Hepatocyte (in vitro differentiated cells): ENCODE data around the gene COA1. TPM values are rescaled to one million over a fixed set of nuclear protein-coding genes. Genes with fewer than 3 reads are reported as not detected.

Experiments
- DNase-seq: peaks from one replicate; pipeline ENCODE4 v3.0.0-alpha.2; 2016; ENCODE audit warnings: low spot score
- H2AFZ ChIP-seq: fragments of 200-600 bp; sonication (generic); 2 replicates; pipeline ENCODE4 v1.6.0; 2016; ENCODE audit warnings: antibody characterized with exemption, mild to moderate bottlenecking
- H3K27ac ChIP-seq: fragments of 200-600 bp; sonication (generic); 2 replicates; pipeline ENCODE4 v1.5.1; 2016; ENCODE audit warnings: mild to moderate bottlenecking
- H3K27me3 ChIP-seq: fragments of 200-600 bp; sonication (generic); 2 replicates; pipeline ENCODE4 v1.6.1; 2016
- H3K36me3 ChIP-seq: fragments of 200-600 bp; sonication (generic); replicated peaks from 2 replicates; pipeline ENCODE4 v1.5.1; 2016; ENCODE audit warnings: low read depth; ENCODE audit not compliant: insufficient read depth
- H3K4me1 ChIP-seq: fragments of 200-600 bp; sonication (generic); 2 replicates; pipeline ENCODE4 v1.5.1; 2016; ENCODE audit warnings: mild to moderate bottlenecking, moderate library complexity; ENCODE audit not compliant: insufficient read depth
- H3K4me2 ChIP-seq: fragments of 200-600 bp; sonication (generic); 2 replicates; pipeline ENCODE4 v1.6.0; 2016
- H3K4me3 ChIP-seq: fragments of 200-600 bp; sonication (generic); 2 replicates; pipeline ENCODE4 v1.5.1; 2016; ENCODE audit warnings: mild to moderate bottlenecking
- H3K79me2 ChIP-seq: fragments of 200-600 bp; sonication (generic); 2 replicates; pipeline ENCODE4 v1.6.0; 2017; ENCODE audit warnings: mild to moderate bottlenecking
- H3K9me2 ChIP-seq: fragments of 200-600 bp; sonication (generic); replicated peaks from 2 replicates; pipeline ENCODE4 v1.6.0; 2017; ENCODE audit warnings: mild to moderate bottlenecking; ENCODE audit not compliant: insufficient read depth
- H3K9me3 ChIP-seq: fragments of 200-600 bp; sonication (generic); 2 replicates; pipeline ENCODE4 v1.5.1; 2016; ENCODE audit warnings: low read depth, mild to moderate bottlenecking
- H4K20me1 ChIP-seq: fragments of 200-600 bp; sonication (generic); 2 replicates; pipeline ENCODE4 v1.6.0; 2016; ENCODE audit warnings: mild to moderate bottlenecking; ENCODE audit not compliant: insufficient read depth, poor library complexity, severe bottlenecking
- EZH2 ChIP-seq: fragments of 200-600 bp; sonication (generic); IDR thresholded peaks from 2 replicates; pipeline ENCODE4 v1.6.1; 2016; ENCODE audit warnings: antibody characterized with exemption, mild to moderate bottlenecking, borderline replicate concordance
- EZH2phosphoT487 ChIP-seq: fragments of 200-600 bp; sonication (generic); IDR thresholded peaks from one replicate; pipeline ENCODE4 v1.6.1; 2018; ENCODE audit warnings: antibody characterized with exemption, mild to moderate bottlenecking, low read depth, moderate library complexity; ENCODE audit not compliant: unreplicated experiment, severe bottlenecking
- WGBS: methylation state at CpG from one replicate; pipeline ENCODE4 v1.1.6; 2016; ENCODE audit warnings: low lambda C conversion rate; ENCODE audit errors: missing lambda C conversion rate; 5-methylcytosine and 5-hydroxymethylcytosine counted together
- polyA plus RNA-seq: library from polyadenylated mRNA; unstranded; fragments of >200 nt; fragmentation: Nextera tagmentation; extraction: Ambion mirVana; gene quantifications from 2 replicates; pipeline ENCODE4 v1.2.1, GENCODE V29; 2016
- total RNA-seq: library from RNA; depleted of rRNA; stranded (reverse); fragments of >200 nt; gene quantifications from 2 replicates; pipeline ENCODE4 v1.2.3, GENCODE V29; 2014
- TF ChIP-seq, protein P1 (sequence below): fragments of 200-600 bp; sonication (generic); IDR thresholded peaks from 2 replicates; pipeline ENCODE4 v1.5.1; 2016; ENCODE audit warnings: antibody characterized with exemption, mild to moderate bottlenecking; ENCODE audit not compliant: poor library complexity

Gene COA1
- total and polyA plus RNA-seq, 2 experiments from 2014 or later: 52.1 to 55.2 TPM

DNA sequence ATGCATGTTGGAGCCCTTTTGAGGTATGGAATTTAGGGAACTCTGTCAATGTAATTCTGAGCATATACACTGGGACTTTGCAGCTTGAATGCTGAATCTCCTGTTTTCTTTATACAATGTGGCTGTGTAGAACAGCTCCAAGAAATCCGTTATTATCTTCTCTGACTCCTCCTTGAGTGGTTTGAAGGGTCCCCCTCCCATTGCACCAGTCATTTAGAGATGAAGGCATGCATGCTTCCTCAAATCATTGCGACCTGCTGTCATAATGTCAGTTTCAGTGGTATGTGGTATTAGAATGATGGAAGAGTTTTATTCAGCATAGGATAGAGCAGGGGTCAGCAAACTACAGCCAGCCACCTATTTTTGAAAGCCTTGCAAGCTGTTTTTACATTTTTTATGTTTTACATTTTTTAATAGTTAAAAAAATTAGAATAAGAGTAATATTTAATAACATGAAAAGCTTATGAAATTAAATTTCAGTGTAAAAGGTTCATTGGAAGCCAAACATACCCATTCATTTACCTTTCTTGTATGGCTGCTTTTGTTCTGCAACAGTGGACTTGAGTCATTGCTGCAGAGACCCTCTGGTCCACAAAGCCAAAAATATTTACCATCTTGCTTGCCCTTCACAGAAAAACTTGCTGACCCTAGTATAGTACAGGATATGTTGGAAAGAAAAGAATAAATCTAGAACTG, 138.3 kb downstream of the COA1 start:
- Histone ChIP-seq H3K27ac (peak overlapping the region; percentile 22), H3K9me2 (no peaks in the 10 kb centered on the region), H3K36me3 (no peaks in the 10 kb centered on the region), H3K9me3 (no peaks in the 10 kb centered on the region), H4K20me1 (peaks cover 8% of the 10 kb centered on the region), H3K4me1 (peaks cover 2% of the 10 kb centered on the region), H3K79me2 (peaks cover 95% of the 10 kb centered on the region), H3K4me3 (no peak overlapping the region), H3K4me2 (no peak overlapping the region), H2AFZ (no peak overlapping the region), H3K27me3 (no peaks in the 10 kb centered on the region)
- DNase-seq: no peak
- TF ChIP-seq EZH2 (no peak), EZH2phosphoT487 (no peak)
- TF ChIP-seq, protein P1, sequence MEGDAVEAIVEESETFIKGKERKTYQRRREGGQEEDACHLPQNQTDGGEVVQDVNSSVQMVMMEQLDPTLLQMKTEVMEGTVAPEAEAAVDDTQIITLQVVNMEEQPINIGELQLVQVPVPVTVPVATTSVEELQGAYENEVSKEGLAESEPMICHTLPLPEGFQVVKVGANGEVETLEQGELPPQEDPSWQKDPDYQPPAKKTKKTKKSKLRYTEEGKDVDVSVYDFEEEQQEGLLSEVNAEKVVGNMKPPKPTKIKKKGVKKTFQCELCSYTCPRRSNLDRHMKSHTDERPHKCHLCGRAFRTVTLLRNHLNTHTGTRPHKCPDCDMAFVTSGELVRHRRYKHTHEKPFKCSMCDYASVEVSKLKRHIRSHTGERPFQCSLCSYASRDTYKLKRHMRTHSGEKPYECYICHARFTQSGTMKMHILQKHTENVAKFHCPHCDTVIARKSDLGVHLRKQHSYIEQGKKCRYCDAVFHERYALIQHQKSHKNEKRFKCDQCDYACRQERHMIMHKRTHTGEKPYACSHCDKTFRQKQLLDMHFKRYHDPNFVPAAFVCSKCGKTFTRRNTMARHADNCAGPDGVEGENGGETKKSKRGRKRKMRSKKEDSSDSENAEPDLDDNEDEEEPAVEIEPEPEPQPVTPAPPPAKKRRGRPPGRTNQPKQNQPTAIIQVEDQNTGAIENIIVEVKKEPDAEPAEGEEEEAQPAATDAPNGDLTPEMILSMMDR: no peak
- WGBS: 82% methylated on average over 2 of the region's 2 CpGs

DNA sequence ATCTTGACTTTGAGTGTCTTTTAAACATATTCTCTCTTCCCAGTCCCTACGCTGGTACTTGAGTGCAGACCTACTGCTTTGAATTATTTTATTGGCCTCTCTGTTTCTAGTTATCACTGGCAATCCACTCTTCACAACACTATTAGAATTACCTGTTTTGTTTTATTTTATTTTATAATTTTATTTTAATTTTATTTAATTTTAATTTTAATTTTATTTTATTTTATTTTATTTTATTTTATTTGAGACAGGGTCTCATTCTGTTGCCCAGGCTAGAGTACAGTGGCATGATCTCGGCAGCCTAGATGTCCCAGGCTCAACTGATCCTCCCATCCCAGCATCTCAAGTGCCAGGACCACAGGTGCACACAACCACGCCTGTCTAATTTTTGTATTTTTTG, 139.6 kb downstream of the COA1 start:
- Histone ChIP-seq H3K4me3 (no peak overlapping the region), H3K4me2 (no peak overlapping the region), H3K27me3 (no peaks in the 10 kb centered on the region), H4K20me1 (peaks cover 17% of the 10 kb centered on the region), H3K9me2 (no peaks in the 10 kb centered on the region), H3K79me2 (peaks cover 96% of the 10 kb centered on the region), H3K27ac (no peak overlapping the region), H2AFZ (no peak overlapping the region), H3K36me3 (no peaks in the 10 kb centered on the region), H3K9me3 (no peaks in the 10 kb centered on the region), H3K4me1 (peaks cover 13% of the 10 kb centered on the region)
- WGBS: 96% methylated on average over 3 of the region's 3 CpGs
- DNase-seq: no peak
- TF ChIP-seq, protein P1: no peak
- no peak for TF ChIP-seq EZH2phosphoT487
- no peak for TF ChIP-seq EZH2

Other genes starting within 250 kb of the COA1 start
- 21.6 and 23.6 TPM in 2 replicates for gene STK17A, start 146.4 kb downstream of the COA1 start, total RNA-seq
- 19.0 and 21.1 TPM in 2 replicates for gene STK17A, start 146.4 kb downstream of the COA1 start, polyA plus RNA-seq
- 17.9 and 21.0 TPM in 2 replicates for gene BLVRA, start 29.2 kb upstream of the COA1 start, total RNA-seq
- 29.2 and 34.2 TPM in 2 replicates for gene BLVRA, start 29.2 kb upstream of the COA1 start, polyA plus RNA-seq
- gene MRPS24, start 140.0 kb upstream of the COA1 start, total RNA-seq: 72.4 and 93.2 TPM in 2 replicates
- gene MRPS24, start 140.0 kb upstream of the COA1 start, polyA plus RNA-seq: 138 and 150 TPM in 2 replicates
- 24.9 and 28.7 TPM in 2 replicates for gene URGCP, start 177.1 kb upstream of the COA1 start, total RNA-seq
- 21.7 and 31.9 TPM in 2 replicates for gene URGCP, start 177.1 kb upstream of the COA1 start, polyA plus RNA-seq
- 12.0 and 16.7 TPM in 2 replicates for gene UBE2D4, start 196.9 kb upstream of the COA1 start, total RNA-seq
- gene UBE2D4, start 196.9 kb upstream of the COA1 start, polyA plus RNA-seq: 11.7 and 22.7 TPM in 2 replicates